Myocyte (in vitro differentiated cells): ENCODE measurements around the gene PAGE1. TPM values are rescaled to one million over a fixed set of nuclear protein-coding genes. Genes with fewer than 3 reads are reported as not detected.
"Not testable (repeated sequence)": the region's sequence is repeated elsewhere in the genome, so short reads cannot be mapped to it uniquely, and the experiment has no call there.

ENCODE experiments used
- DNase-seq: peaks from one replicate; pipeline ENCODE4 v3.0.0-alpha.2; 2012; ENCODE audit warnings: low read depth
- polyA plus RNA-seq: library from polyadenylated mRNA; unstranded; fragments of >200 nt; gene quantifications from one replicate; pipeline ENCODE4 v1.2.1, GENCODE V29; 2012; ENCODE audit warnings: missing spikeins
- total RNA-seq: library from RNA; depleted of rRNA; stranded (reverse); fragments of >200 nt; gene quantifications from 2 replicates; pipeline ENCODE4 v1.2.3, GENCODE V29; 2014

PAGE1 gene, protein sequence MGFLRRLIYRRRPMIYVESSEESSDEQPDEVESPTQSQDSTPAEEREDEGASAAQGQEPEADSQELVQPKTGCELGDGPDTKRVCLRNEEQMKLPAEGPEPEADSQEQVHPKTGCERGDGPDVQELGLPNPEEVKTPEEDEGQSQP
- total RNA-seq: not detected in 2 replicates
- not detected for polyA plus RNA-seq

DNA sequence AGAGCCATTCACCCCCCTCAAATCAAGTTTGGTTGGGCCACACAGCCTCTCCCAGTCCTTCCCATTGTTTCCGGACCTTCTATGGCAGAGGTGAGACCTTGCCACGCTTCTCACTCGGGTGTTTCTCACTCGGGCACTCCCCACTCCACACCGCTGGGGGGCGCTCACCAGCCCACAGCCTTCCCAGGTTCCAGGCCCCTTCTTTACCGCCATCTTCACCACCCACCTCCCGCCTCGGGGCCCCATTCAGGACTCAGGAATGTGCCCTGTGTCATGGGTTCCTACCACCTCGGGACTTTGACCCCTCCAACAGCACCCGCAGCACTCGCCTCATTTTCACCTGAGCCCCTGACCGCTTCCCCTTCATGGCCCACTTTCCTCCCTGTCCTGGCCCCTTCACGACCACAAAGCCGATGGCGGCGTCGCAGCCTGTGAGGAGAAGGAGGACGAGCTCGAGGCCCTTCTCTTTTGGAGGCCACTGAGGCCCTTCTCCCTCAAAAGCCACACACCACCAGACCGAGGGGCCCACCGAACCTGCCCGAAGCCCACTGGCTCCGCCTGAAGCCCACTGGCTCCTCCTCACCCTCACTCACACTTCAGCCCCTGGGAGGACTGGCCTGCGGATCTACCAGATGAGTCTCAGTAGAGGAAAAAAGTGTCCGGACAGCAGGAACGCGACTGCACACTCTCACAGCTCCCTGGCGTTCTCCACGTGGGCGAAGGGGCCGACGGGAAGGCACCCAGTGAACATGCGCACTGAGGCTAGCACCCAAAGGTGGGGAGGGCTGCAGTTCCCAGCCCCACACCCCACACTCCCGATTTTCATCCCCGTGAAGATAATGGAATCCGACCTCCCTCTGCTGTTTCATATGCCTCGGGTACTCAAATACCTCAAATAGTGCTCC is at the start of gene PAGE1:
TSS of gene PAGE1 (minus strand) at position 709 of the 905 bp plus-strand sequence. CDS start 1,214 bp downstream, outside the sequence.
- no peak for DNase-seq

DNA sequence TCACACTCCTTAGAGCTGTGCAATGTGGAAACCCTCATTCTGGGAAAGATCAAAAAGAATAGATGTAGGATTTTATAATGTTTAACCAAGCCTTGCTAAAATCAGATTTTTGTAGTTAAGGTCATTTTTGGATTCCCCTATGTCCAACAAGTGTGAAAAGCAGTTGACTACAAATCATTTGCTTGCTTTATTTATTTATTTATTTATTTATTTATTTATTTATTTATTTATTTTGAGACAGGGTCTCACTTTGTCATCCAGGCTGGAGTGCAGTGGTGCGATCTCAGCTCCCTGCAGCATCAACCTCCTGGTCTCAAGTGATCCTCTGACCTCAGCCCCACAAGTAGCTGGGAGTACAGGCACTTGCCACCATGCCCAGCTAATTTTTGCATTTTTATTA is 45.7 kb upstream of the PAGE1 start:
- DNase-seq: not testable (repeated sequence)

DNA sequence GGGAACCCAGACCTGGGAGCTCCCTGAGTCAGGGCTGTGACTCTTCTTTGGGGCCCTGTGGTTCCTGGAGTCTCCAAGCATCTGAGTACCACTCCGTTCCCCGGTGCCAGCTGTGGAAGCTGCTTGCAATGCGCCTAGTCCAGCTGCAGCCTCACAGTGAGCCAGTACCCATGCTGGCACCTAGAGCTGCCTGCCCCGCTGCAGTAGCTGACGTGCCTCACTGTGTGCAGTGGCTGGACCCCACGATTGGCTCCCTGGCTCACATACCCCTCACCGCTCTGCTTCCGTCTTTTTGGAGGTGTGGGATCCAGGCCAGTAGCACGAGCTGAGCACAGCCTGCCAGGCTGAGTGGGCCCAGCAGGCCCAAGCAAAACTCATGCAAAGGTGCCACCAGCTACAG is 32.1 kb upstream of the PAGE1 start:
- DNase-seq: no peak

DNA sequence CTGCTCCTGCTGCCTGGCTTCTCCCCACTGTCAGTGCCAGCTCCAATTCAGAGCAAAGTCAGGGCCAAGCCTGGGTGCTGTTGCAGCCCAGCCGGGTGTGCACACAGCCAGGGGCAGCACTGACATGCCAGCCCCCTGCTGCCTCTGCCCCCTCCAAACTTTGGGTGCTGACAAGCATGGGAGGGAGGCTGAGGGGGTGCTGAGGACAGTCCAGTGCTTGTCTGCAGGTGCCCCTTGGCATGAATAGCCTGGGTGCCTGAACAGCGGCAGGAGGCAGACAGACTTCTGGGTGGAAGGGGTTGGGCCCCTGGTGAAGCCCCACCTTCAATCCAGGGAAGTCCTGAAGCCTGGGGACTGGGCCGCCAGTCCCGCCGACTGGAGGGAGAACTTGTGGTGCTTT is 31.2 kb upstream of the PAGE1 start:
- no peak for DNase-seq

DNA sequence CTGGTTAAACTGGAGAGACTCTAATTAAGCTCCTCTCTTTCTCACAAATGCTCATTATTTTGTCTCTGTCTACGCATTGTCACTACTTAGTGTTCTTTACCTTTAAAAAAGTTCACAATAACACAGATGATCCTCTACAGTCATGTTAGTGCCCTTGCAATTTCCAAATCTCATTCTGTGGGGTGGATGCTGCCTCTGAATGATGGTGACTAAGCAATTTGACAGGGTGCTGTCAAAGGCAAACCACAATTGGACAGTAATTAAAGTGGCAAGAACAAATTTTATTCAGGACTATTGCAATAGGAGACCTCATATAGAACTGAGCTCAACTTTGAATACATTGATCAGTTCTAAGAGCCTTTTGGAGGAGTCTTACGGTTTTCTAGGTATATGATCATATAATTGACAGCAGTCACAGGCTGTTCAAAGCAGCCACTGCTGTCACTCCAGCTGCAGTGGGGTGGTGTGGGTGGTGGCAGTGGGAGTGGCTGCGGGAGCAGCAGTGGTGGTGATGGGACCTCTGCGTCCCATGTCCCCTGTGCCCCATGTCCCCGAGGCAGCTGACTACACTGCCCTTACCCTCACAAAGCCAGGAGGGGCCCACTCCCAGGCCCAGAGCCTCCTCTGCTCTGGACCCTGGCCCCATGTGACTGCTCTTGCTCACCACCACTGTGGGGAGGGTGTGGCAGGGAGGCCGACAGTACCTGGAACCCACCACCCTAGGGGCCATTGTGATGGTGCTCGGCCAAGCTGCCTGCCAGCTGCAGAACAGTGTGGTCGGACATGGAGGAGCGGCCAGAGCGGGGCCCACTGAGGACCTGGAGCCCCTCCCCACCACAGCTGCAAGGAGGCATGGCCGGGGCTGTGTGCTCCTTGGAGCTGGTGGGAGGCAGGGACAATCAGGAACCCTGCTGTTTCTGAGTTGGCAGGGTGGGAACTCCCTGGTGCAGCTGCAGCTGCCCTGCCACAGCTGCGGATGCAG is 30.4 kb upstream of the PAGE1 start:
- no peak for DNase-seq

DNA sequence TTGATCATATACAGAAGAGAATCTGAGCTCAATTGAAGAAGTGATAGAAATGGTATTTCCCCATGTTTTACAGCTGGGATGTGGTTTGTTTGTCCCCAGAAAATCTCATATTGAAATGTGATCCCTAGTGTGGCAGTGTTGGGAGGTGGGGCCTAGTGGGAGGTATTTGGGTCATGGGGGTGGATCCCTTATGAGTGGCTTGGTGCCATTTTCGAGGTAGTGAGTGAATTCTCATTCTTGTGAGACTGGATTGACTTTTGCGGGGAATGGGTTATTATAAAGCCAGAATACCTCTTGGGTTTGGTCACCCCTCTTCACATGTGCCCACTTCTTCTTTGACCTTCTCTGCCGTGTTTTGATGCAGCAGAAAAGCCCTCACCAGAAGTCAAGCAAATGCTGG is 29.6 kb upstream of the PAGE1 start:
- DNase-seq: no peak

DNA sequence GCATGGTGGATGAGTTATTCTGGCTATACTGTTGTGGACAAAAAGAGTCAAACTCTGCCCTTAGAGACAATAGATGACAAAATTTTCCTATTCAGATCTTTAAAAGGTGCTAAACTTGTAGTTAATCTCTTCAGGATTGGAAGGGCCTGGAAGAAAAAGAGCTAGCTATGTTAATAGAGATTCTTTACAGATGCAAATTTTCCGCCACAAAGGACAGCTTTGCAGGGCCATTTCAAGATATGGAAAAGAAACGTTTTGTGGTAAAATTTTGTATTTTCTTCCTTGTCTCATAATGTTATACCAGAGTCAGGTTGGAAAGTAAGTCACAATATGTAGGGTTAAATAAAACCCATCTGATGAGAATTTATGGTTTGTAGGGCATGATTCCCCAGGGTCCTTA is 24.3 kb upstream of the PAGE1 start:
- not testable (repeated sequence) for DNase-seq

DNA sequence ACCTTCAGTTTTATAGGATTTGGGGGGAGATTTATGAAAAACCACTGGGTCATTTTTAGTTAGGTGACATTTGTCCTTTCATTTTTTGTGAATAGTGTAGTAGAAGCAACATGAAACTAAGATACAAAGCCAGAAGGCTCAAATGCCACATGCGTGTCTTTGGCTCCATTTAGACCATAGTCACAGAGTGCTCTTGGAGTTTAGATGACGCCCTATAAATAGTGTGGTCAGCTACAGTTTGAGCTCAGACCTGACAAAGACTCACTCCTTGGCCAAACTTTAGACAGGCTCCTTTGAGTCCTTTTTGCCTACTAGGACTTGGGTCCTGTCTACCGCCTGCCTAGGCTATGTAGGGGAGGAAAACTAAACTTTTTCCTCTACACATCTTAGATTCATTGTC is 16.8 kb upstream of the PAGE1 start:
- DNase-seq: no peak

DNA sequence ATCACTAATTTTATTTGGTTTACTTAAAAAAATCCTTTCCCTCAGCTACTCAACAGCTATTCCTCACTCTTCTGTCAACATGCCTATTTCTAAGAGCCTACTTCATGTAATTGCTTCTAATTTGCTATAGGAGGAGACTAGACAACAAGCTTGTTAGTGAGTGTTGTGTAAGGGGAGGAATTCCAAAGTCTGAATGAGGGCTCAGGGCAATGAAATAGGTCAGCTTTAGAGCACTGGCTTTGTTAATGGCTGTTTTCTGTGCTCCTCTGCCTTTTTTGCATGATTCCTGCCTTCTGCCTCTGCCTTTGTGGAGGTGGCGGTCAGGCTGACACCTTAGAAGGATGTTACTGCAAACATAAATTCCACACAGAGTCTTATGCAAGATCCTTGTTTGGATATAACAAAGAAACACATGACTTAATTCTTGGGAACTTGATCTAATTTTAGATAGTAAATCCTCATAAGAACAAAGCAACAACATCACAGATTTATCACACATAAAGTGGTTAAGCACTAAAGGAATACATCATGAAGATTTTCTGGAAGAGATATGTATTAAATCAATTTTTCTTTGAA is 15.0 kb upstream of the PAGE1 start:
- DNase-seq: no peak

DNA sequence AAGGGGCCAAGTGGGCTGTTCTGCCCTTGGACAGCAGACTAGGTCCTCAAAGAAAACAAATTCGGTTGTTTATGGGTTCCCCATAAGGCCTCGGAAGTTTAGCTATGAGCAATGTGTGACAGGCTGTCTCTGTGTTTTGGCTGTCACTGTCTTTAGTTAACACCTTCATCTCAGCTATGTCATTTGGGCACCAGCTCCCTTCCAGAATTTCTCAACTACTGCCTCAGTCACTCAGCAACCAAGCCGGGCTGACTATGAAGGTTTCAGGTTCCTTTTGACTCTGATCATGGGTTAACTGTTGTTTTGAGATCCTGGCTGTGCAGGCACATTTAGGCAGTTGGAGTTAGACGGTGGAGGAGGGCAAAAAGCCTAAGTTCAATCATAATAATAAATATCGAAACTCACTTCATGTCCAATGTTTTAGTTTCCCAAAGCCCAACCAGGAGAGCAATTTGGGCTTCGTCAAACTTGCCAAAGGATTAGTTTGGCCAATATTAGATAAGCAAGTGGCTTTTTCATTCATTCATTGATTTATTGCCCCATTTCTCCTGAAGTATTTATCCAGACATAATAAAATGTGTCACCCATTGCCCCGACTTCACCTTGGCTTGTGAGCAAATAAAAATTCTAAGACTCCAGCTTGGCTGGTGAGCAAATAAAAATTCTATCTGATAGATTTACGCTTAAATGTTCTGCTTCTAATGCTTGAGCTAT is 9.1 kb upstream of the PAGE1 start:
- no peak for DNase-seq

DNA sequence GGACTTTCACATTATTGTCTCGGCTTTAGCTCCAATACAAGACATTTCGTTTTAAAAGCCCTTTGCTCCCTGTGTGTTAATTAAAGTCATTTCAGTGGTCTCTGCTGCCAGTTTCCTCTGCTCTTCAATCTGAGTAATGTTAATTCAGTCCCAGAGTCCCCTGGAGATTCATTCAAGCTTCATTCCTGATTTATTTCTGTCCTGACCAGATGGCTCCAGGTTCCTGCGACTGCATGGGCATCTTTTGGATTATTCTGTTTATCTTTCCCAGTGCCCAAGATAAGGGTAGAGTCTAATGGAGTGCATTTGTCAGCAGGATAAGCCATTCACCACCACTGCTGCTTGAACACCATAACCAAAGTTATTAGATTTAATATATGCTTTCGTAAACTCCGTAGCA is 6.1 kb upstream of the PAGE1 start:
- DNase-seq: no peak

DNA sequence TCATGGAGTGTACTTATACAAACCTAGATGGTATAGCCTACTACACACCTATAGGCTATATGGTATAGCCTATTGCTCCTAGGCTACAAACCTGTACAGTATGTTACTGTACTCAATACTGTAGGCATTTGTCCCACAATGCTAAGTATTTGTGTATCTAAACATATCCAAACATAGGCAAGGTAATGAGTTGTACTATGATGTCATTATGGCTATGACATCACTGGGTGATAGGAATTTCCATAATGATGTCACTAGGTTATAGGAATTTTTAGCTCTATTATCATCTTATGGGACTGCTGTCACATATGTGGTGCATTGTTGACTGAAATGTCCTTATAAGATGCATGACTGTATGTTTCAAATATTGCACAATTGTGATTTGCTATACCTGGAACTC is 5.5 kb upstream of the PAGE1 start:
- DNase-seq: no peak

DNA sequence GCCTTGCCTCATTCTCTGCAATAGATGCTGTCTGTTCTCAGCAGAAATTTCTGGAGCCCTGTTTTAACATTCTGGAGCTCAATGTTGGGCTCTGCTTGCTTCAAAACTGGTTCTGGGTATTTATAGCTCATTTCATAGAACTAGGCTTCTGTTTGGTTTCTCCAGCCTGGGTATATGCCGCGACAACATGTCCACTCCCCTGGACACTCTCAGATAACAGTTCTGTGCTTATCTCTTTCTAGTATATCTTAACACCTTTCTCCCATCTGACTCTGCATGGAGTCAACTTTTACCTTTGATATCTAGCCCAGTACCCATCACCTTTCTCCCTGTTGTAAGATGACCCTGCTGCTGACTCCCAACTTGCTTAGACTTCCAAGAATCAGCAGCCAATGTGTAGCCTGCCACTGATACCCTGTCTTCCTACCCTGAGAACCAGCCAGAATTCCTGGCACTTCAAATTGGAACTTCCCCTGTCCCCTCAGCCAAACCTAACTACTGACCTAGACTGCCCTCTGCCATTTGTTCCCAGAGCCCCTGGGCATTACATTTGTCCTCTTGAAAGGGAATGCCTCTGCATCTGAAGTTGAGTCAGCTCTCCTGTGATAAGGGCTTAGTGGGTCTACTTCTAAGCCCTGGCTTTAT is 20.6 kb downstream of the PAGE1 start:
- no peak for DNase-seq

DNA sequence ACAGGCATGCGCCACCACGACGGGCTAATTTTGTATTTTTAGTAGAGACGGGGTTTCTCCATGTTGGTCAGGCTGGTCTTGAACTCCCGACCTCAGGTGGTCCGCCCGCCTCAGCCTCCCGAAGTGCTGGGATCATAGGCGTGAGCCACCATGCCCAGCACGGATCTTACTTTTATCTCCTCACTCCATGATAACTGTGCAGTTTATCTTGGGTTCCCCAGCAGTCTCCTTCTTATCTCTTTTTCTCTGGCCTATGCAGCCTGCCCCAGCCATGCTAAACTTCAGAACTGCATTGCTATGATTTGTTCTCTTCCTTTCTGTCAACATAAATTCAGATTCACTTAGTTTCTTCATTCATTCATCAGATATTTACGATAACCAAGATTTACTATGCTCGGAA is 22.4 kb downstream of the PAGE1 start:
- DNase-seq: no peak

DNA sequence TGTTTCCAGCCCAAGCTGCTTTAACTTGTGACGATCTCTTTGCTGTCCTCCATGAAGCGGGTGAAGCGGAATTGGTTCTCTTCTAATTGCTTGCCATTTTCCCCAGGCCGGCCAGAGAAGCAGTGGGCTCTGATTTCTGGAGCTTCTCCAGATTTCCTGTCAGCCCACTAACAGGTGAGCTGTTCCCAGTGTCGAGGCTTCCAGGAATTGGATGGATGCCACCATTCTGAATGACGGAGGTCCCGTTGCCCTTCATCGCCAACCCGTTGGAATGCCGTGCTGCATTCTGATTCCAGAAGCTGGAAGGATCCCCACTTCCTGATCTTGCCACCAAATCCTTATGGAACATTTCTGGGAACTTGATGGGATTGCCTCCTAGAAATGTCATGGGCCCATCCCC is 31.0 kb downstream of the PAGE1 start:
- no peak for DNase-seq

DNA sequence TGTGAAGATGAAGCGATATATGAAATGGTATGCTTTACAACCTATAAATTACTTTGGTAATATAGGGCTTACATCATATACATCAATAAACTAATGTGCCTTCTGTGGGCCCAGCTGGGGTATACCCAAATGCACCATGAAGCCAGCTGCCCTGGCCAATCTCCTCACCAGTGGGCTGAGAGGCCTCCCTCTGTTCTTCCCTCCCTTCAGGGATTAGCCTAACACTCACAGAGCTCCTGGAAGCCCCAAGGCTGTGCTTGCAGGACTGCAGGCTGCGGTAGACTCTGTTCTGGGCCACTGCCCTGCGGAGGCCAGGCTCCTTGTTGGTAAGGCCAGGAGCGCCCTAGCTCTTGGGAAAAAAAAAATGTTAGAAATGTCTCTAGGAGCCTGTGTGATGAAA is 33.9 kb downstream of the PAGE1 start:
- no peak for DNase-seq

DNA sequence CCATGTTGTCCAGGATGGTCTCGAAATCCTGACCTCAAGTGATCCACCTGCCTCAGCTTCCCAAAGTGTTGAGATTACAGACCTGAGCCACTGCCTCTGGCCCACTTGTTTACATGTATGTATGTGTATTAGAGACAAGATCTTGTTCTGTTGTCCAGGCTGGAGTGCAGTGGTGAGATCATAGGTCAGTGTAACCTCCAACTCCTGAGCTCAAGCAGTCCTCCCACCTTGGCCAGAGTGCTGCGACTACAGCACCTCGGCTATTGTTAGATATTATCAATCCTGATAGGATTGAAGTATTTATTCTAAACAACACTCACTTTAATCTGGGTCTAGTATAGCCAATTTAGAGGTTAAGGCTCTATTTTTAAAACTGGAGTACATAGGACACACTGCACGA is 36.0 kb downstream of the PAGE1 start:
- no peak for DNase-seq

DNA sequence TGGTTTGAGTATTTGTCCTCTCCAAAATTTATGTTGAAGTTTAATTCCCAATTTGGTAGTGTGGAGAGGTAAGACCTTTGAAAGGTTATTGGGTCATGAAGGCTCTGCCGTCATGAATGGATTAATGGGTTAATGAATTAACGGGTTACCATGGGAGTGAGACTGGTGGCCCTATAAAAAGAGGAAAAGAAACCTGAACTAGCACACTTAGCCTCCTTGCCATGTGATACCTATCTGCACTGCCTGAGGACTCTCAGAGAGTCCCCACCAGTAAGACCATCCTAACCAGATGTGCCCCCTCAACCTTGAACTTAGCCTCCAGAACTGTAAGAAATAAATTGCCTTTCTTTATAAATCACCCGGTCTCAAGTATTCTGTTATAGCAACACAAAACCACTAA is 39.3 kb downstream of the PAGE1 start:
- no peak for DNase-seq

DNA sequence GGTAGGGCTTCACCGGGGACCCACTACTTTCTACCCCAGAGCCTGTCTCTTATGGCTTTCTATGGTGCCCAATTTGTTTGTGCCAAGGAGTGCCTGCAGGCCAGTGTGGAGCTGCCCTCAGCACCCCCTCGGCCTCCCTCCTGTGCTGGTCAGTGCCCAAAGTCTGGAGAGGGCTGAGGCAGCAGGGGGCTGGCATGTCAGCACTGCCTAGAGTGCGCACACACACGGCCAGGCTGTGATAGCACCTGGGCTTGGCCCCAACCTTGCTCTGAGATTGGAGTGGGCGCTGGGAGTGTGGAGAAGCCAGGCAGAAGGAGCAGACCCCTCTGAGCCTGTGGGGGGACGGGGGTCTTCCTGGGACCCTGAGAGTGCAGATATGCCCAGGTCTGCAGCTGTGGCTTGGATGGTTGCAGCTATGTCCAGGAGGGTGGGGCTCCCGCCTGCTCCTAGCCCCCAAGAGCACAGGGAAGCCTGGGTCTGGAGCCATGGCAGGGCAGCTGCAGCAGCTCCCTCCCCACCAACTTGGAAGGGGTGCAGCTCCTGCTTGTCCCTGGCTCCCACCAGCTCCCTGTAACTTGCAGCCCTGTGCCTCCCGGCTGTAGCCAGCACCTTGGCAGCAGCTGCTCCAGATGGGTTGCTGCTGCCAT is 50.7 kb downstream of the PAGE1 start:
- no peak for DNase-seq
